ENCODE results near the gene PLPPR2.

DNA sequence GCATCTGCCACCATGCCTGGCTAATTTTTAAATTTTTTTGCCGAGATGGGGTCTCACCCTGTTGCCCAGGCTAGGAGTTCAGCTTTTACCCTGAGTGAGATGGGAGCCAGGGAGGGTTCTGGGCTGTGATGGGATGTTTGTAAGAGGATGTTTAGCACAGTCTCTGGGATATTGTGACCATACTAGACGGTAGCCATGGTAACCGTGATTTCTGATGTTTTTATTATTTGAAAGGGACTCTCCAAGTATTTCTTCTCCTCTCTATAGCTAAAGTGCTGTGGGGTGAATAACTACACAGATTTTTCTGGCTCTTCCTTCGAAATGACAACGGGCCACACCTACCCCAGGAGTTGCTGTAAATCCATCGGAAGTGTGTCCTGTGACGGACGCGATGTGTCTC lies 48.9 kb upstream of the PLPPR2 start:
- no peak for TF ChIP-seq POLR2A (IDR thresholded peaks at IDR 0.05)
- TF ChIP-seq, protein P1, sequence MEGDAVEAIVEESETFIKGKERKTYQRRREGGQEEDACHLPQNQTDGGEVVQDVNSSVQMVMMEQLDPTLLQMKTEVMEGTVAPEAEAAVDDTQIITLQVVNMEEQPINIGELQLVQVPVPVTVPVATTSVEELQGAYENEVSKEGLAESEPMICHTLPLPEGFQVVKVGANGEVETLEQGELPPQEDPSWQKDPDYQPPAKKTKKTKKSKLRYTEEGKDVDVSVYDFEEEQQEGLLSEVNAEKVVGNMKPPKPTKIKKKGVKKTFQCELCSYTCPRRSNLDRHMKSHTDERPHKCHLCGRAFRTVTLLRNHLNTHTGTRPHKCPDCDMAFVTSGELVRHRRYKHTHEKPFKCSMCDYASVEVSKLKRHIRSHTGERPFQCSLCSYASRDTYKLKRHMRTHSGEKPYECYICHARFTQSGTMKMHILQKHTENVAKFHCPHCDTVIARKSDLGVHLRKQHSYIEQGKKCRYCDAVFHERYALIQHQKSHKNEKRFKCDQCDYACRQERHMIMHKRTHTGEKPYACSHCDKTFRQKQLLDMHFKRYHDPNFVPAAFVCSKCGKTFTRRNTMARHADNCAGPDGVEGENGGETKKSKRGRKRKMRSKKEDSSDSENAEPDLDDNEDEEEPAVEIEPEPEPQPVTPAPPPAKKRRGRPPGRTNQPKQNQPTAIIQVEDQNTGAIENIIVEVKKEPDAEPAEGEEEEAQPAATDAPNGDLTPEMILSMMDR (IDR thresholded peaks at IDR 0.05), result no peak
